Gastrocnemius medialis (tissue), 4 donors: ENCODE results near the gene LRRC41.

Experiments used
- POLR2A ChIP-seq, 2 donors: fragments of 450-650 bp; IDR thresholded peaks; one replicate each; pipeline ENCODE4 v1.6.1; 2017; ENCODE audit warnings: antibody characterized with exemption in 2 of 2, mild to moderate bottlenecking in 2 of 2, moderate library complexity in 2 of 2
- TF ChIP-seq, protein P1 (sequence below), 5 experiments: fragments of 450-650 bp in 3 of 5; fragments of 200-600 bp in 2 of 5; sonication (generic) in 2 of 5; IDR thresholded peaks in 4 of 5; conservative IDR thresholded peaks in 1 of 5; 1 replicate in 4 of 5; 2 replicates in 1 of 5; pipeline ENCODE4 v1.5.1; 2016 to 2019; ENCODE audit warnings: antibody characterized with exemption in 5 of 5, mild to moderate bottlenecking in 3 of 5, moderate library complexity in 3 of 5

DNA sequence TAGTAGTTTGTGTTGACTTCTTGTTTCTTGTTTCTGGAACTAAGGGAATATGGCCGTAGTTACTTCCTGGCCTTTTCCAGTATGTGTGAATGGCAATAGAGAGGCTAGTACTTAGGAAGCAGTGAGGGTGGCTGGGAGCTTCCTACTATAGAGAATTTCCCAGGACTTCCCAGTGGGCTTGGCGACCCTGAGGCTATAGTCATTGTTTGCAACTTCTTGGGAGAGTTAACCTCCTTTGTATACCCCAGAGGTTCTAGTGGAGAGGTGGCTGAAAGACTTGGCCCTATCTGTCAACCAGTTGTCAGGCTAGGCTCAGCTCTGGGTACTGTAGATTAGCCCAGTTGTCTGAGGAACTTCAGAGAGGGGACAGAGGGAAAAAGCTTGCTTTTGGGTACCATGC, 40.3 kb downstream of the LRRC41 start:
- TF ChIP-seq, protein P1, sequence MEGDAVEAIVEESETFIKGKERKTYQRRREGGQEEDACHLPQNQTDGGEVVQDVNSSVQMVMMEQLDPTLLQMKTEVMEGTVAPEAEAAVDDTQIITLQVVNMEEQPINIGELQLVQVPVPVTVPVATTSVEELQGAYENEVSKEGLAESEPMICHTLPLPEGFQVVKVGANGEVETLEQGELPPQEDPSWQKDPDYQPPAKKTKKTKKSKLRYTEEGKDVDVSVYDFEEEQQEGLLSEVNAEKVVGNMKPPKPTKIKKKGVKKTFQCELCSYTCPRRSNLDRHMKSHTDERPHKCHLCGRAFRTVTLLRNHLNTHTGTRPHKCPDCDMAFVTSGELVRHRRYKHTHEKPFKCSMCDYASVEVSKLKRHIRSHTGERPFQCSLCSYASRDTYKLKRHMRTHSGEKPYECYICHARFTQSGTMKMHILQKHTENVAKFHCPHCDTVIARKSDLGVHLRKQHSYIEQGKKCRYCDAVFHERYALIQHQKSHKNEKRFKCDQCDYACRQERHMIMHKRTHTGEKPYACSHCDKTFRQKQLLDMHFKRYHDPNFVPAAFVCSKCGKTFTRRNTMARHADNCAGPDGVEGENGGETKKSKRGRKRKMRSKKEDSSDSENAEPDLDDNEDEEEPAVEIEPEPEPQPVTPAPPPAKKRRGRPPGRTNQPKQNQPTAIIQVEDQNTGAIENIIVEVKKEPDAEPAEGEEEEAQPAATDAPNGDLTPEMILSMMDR (IDR thresholded peaks at IDR 0.05 in 4 of 5, conservative IDR thresholded peaks at IDR 0.05 in 1 of 5), result no peak
- TF ChIP-seq POLR2A (IDR thresholded peaks at IDR 0.05), result no peak
